Ovary (tissue), 9 donors: Measurements from ENCODE around the gene CCDC178. TPM values are rescaled to one million over a fixed set of nuclear protein-coding genes. Genes with fewer than 3 reads are reported as not detected.

Experiments used
- DNase-seq, 5 donors: peaks; one replicate each; pipeline ENCODE4 v3.0.0-alpha.2; 2019 to 2020
- H3K27ac ChIP-seq, 2 donors: fragments of 200-600 bp; one replicate each; pipeline versions ENCODE4 v1.5.1 to v1.8.0; 2019 to 2022
- H3K27me3 ChIP-seq: fragments of 200-600 bp; one replicate; pipeline ENCODE4 v1.8.0; 2022
- H3K36me3 ChIP-seq: fragments of 200-600 bp; sonication (generic); one replicate; pipeline ENCODE4 v1.5.1; 2019
- H3K4me1 ChIP-seq: one replicate; pipeline ENCODE4 v1.8.1; 2013; ENCODE audit warnings: mild to moderate bottlenecking, moderate library complexity; ENCODE audit not compliant: insufficient read depth
- H3K4me3 ChIP-seq: fragments of 200-600 bp; sonication (generic); one replicate; pipeline ENCODE4 v1.5.1; 2017
- H3K9me3 ChIP-seq, 2 donors: fragments of 200-600 bp in 1 of 2; sonication (generic) in 1 of 2; one replicate each; pipeline versions ENCODE4 v1.5.1 to v1.8.1; 2013 to 2019; ENCODE audit warnings: mild to moderate bottlenecking in 1 of 2, moderate library complexity in 1 of 2
- EP300 ChIP-seq: sonication (generic); formaldehyde crosslinking; IDR thresholded peaks from one replicate; pipeline ENCODE4 v1.6.1; 2017; ENCODE audit warnings: antibody characterized with exemption
- POLR2A ChIP-seq: fragments of 450-650 bp; IDR thresholded peaks from one replicate; pipeline ENCODE4 v1.6.1; 2017; ENCODE audit warnings: antibody characterized with exemption, mild to moderate bottlenecking, moderate library complexity
- WGBS, 3 donors: extraction: QIAGEN DNeasy Blood & Tissue Kit in 1 of 3; methylation state at CpG; one replicate each; pipeline versions ENCODE4 v1.1.5 to v1.1.7; 2013 to 2017; 5-methylcytosine and 5-hydroxymethylcytosine counted together
- intact Hi-C, 4 donors: fragments of 100-400 bp; cut with DNase I; formaldehyde crosslinking; loops; one replicate each; pipeline versions ENCODE4 v1.11.0 to v1.15.1; 2022 to 2023
- polyA plus RNA-seq, 2 donors: library from polyadenylated mRNA; stranded (reverse); fragments of 200-250 nt in 1 of 2; fragments of 350-450 nt in 1 of 2; fragmentation: Illumina TruSeq in 1 of 2; extraction: RNeasy Lipid Tissue Mini Kit (QIAGEN cat#74804) in 1 of 2; gene quantifications; one replicate each; pipeline ENCODE4 v1.2.3, GENCODE V29; 2013 to 2014
- total RNA-seq, 7 donors: library from RNA; depleted of rRNA in 2 of 7; stranded (reverse); fragments of >200 nt in 2 of 7; fragmentation: NEBNext Ultra II Directional in 3 of 7; extraction: Animal tissue kit (Norgen Biotek cat#: 25700) in 3 of 7; gene quantifications; one replicate each; pipeline versions ENCODE4 v1.1.0 to v1.2.4, GENCODE V29; 2016 to 2023
- TF ChIP-seq, protein P1 (sequence below), 3 donors: fragments of 450-650 bp in 2 of 3; fragments of 200-600 bp in 1 of 3; IDR thresholded peaks; one replicate each; pipeline versions ENCODE4 v1.5.1 to v1.8.0; 2016 to 2022; ENCODE audit warnings: antibody characterized with exemption in 3 of 3, mild to moderate bottlenecking in 1 of 3
- donor health status: DM: no; HTN: no; CAD: no; lungs with moderate emphysema.
- donor health status: DM: no; HTN: no; CAD: no.
- donor health status: Bipolar disorder and iron deficiency.
- donor health status: DM: yes; HTN: yes; CAD: no.
- donor health status: DM: no; HTN: no; CAD: no.
- donor health status: DM: yes; HTN: yes; CAD: no.

CCDC178 gene
- total and polyA plus RNA-seq, 9 donors, result 2.4 to 11.8 (median 5.1) TPM

DNA sequence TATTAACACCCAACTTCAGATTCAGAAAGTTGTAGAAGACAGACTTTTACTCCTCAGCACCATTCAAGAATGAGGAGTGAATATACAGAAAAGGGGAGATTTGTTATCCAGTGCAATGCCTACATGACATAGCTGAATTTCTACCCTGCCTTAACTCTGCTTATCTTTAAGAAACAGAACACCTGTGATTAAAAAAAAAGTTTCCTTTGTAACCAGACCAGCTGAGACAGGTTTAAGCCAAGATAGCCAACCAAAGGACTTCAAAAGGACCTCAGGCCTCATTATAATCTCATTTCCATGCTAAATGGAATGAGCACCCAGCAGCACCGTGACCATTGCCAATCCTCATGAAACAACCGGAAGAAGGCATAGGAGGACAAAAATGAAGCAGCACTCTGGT is 122.9 kb downstream of the CCDC178 start:
- no peaks in the 10 kb centered on the region for H3K36me3 ChIP-seq
- H3K27ac ChIP-seq, result no peak overlapping the region
- no peaks in the 10 kb centered on the region for H3K27me3 ChIP-seq
- H3K4me3 ChIP-seq, result no peak overlapping the region
- no peak for DNase-seq
- 94 to 98% (median 94%) methylated on average over 2 of the region's 2 CpGs for WGBS, 3 donors
- no peaks in the 10 kb centered on the region for H3K9me3 ChIP-seq
- no peaks in the 10 kb centered on the region for H3K4me1 ChIP-seq
- intact Hi-C loops, result no loop called here
- TF ChIP-seq, protein P1, sequence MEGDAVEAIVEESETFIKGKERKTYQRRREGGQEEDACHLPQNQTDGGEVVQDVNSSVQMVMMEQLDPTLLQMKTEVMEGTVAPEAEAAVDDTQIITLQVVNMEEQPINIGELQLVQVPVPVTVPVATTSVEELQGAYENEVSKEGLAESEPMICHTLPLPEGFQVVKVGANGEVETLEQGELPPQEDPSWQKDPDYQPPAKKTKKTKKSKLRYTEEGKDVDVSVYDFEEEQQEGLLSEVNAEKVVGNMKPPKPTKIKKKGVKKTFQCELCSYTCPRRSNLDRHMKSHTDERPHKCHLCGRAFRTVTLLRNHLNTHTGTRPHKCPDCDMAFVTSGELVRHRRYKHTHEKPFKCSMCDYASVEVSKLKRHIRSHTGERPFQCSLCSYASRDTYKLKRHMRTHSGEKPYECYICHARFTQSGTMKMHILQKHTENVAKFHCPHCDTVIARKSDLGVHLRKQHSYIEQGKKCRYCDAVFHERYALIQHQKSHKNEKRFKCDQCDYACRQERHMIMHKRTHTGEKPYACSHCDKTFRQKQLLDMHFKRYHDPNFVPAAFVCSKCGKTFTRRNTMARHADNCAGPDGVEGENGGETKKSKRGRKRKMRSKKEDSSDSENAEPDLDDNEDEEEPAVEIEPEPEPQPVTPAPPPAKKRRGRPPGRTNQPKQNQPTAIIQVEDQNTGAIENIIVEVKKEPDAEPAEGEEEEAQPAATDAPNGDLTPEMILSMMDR (IDR thresholded peaks at IDR 0.05), result no peak
- TF ChIP-seq EP300, result no peak
- TF ChIP-seq POLR2A, result no peak

DNA sequence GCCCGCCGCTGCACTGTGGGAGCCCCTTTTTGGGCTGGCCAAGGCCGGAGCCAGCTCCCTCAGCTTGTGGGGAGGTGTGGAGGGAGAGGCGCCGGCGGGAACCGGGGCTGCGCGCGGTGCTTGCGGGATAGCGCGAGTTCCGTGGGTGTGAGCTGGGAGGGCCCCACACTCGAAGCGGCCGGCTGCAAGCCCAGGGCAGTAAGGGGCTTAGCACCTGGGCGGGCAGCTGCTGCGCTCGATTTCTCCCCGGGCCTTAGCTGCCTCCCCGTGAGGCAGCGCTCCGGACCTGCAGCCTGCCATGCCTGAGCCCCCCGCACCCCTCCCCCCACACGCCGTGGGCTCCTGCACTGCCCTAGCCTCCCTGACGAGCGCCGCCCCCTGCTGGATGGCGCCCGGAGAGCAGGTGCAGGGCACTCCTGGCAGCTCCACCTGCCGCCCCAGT is 124.4 kb downstream of the CCDC178 start:
- Histone ChIP-seq H3K27ac (no peak overlapping the region), H3K4me1 (no peaks in the 10 kb centered on the region), H3K4me3 (no peak overlapping the region), H3K9me3 (no peaks in the 10 kb centered on the region), H3K27me3 (no peaks in the 10 kb centered on the region), H3K36me3 (no peaks in the 10 kb centered on the region)
- WGBS, 3 donors, result 96 to 97% (median 97%) methylated on average over 32 to 33 of the region's 33 CpGs
- DNase-seq, result no peak
- intact Hi-C loops, result no loop called here
- TF ChIP-seq EP300 (no peak), POLR2A (no peak)
- TF ChIP-seq, protein P1 (IDR thresholded peaks at IDR 0.05), result no peak

DNA sequence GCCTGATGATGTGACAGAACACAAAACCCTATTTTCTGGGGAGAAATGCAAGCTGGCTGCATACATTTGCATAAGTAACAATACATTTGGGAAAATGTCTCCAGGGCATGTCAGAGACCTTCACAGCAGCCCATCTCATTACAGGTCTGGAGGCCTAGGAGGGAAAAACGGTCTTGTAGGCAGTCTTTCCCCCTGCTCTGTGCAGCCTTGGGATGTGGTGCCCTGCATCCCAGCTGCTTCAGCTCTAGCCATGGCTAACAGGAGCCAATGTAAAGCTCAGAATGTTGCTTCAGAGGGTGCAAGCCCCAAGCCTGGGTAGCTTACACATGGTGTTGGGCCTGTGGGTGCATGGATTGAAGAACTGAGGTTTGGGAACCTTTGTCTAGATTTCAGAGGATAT is 133.0 kb downstream of the CCDC178 start:
- intact Hi-C loops, result no loop called here
- H3K4me1 ChIP-seq, result no peaks in the 10 kb centered on the region
- WGBS, 3 donors, result 75 to 91% (median 87%) methylated on average over 1 of the region's 1 CpG
- H3K27ac ChIP-seq, result no peak overlapping the region
- no peaks in the 10 kb centered on the region for H3K36me3 ChIP-seq
- no peaks in the 10 kb centered on the region for H3K9me3 ChIP-seq
- DNase-seq, result no peak
- TF ChIP-seq POLR2A, result no peak
- TF ChIP-seq, protein P1 (IDR thresholded peaks at IDR 0.05), result no peak
- TF ChIP-seq EP300, result no peak
- no peaks in the 10 kb centered on the region for H3K27me3 ChIP-seq
- H3K4me3 ChIP-seq, result no peak overlapping the region

DNA sequence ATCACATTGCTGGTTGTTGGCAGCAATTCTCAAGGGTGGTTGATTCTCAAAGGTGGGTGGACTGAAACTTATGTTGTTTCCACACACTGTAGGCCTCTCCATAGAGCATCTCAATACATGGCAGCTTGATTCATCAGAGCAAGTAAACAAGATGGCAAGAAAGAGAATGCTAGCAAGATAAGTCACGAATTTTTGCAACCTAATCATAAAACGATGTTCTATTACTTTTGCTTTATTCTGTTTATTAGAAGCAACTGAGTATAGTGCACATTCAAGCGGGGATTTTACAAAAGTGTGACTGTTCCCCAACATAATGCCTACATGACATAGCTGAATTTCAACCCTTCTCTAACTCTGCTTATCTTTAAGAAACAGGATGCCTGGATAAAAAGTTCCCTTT is 136.2 kb downstream of the CCDC178 start:
- no peaks in the 10 kb centered on the region for H3K9me3 ChIP-seq
- H3K4me1 ChIP-seq, result no peaks in the 10 kb centered on the region
- no peaks in the 10 kb centered on the region for H3K27me3 ChIP-seq
- intact Hi-C loops, result no loop called here
- H3K36me3 ChIP-seq, result no peaks in the 10 kb centered on the region
- H3K4me3 ChIP-seq, result no peak overlapping the region
- no peak for DNase-seq
- WGBS, 3 donors, result 88 to 91% (median 88%) methylated on average over 3 of the region's 3 CpGs
- no peak overlapping the region for H3K27ac ChIP-seq
- no peak for TF ChIP-seq POLR2A
- TF ChIP-seq, protein P1 (IDR thresholded peaks at IDR 0.05), result no peak
- TF ChIP-seq EP300, result no peak
